Kidney (tissue), 14 donors: ENCODE results near the gene GJB2. TPM values are rescaled to one million over a fixed set of nuclear protein-coding genes. Genes with fewer than 3 reads are reported as not detected.

Experiments
- DNase-seq, 5 donors: peaks; one replicate each; pipeline ENCODE4 v3.0.0-alpha.2; 2013 to 2020
- FAIRE-seq: peaks from 2 replicates; lab custom pipeline; 2012; peaks lifted over from hg19 to GRCh38; lab: Jason Lieb, UNC
- H3K27ac ChIP-seq, 2 donors: one replicate each; pipeline ENCODE4 v1.7.0; 2013; ENCODE audit warnings: low read depth in 2 of 2, low read length in 2 of 2, inconsistent platforms in 1 of 2
- H3K27me3 ChIP-seq: one replicate; pipeline ENCODE4 v1.7.1; 2013; ENCODE audit warnings: low read length, inconsistent platforms; ENCODE audit not compliant: control insufficient read depth, insufficient read depth
- H3K36me3 ChIP-seq, 3 donors: one replicate each; pipeline versions ENCODE4 v1.7.0 to v1.7.1; 2013; ENCODE audit warnings: low read length in 3 of 3, control low read depth in 1 of 3, inconsistent platforms in 1 of 3; ENCODE audit not compliant: insufficient read depth in 3 of 3, control insufficient read depth in 2 of 3
- H3K4me1 ChIP-seq, 3 donors: one replicate each; pipeline versions ENCODE4 v1.7.0 to v1.7.1; 2013; ENCODE audit warnings: low read length in 3 of 3, inconsistent platforms in 1 of 3, low read depth in 1 of 3; ENCODE audit not compliant: control insufficient read depth in 2 of 3, insufficient read depth in 2 of 3
- H3K4me3 ChIP-seq, 3 donors: one replicate each; pipeline versions ENCODE4 v1.7.0 to v1.8.1; 2013; ENCODE audit warnings: low read length in 3 of 3, control low read depth in 1 of 3, inconsistent platforms in 1 of 3
- H3K9ac ChIP-seq, 3 donors: one replicate each; pipeline versions ENCODE4 v1.7.0 to v1.7.1; 2013; ENCODE audit warnings: low read length in 3 of 3, control low read depth in 1 of 3, inconsistent platforms in 1 of 3
- H3K9me3 ChIP-seq, 3 donors: one replicate each; pipeline versions ENCODE4 v1.7.0 to v1.7.1; 2013; ENCODE audit warnings: low read length in 3 of 3, control low read depth in 1 of 3, inconsistent platforms in 1 of 3; ENCODE audit not compliant: control insufficient read depth in 2 of 3, insufficient read depth in 1 of 3
- CTCF ChIP-seq: IDR thresholded peaks from 3 replicates; pipeline ENCODE4 v1.5.1; 2012; ENCODE audit warnings: mild to moderate bottlenecking, moderate library complexity, borderline replicate concordance; ENCODE audit not compliant: insufficient read depth; ENCODE audit errors: extremely low read depth
- intact Hi-C: fragments of 100-400 bp; cut with DNase I; formaldehyde crosslinking; loops from one replicate; pipeline ENCODE4 v1.11.1; 2022
- polyA plus RNA-seq: library from polyadenylated mRNA; stranded (reverse); fragments of 350-450 nt; fragmentation: Illumina TruSeq; extraction: RNeasy Lipid Tissue Mini Kit (QIAGEN cat#74804); gene quantifications from one replicate; pipeline ENCODE4 v1.2.3, GENCODE V29; 2014; ENCODE audit warnings: low read depth, low replicate concordance; ENCODE audit not compliant: insufficient read depth
- total RNA-seq: library from RNA; stranded (reverse); fragmentation: NEBNext Ultra II Directional; extraction: Animal tissue kit (Norgen Biotek cat#: 25700); gene quantifications from one replicate; pipeline ENCODE4 v1.2.1, GENCODE V29; 2021
- donor health status: control.
- donor health status: control.
- donor health status: control.
- donor health status: control.
- donor health status: control.
- donor health status: DM: yes; HTN: yes; CAD: no.
- donor health status: Normal renal cell carcinoma (clear cell type).

GJB2 gene
- total and polyA plus RNA-seq, 2 donors from 2014 or later: 5.0 to 13.1 TPM

- Histone ChIP-seq H3K36me3 (no peaks in the 10 kb centered on the region), H3K27me3 (peaks cover 3% of the 10 kb centered on the region), H3K9ac (no peak overlapping the region), H3K27ac (no peak overlapping the region), H3K4me3 (no peak overlapping the region), H3K4me1 (peaks cover 0 to 2% (median 0%) of the 10 kb centered on the region in 3 donors), H3K9me3 (no peaks in the 10 kb centered on the region)
- TF ChIP-seq CTCF: peak; percentile 79
- intact Hi-C loops: no loop called here
- DNase-seq (peak in 4 of 5 donors; percentile 62 to 86 (median 75)), FAIRE-seq (peak; percentile 69)
Measured at GRCh38 chr13:20182231-20182846, 10.4 kb downstream of the GJB2 start.

DNA sequence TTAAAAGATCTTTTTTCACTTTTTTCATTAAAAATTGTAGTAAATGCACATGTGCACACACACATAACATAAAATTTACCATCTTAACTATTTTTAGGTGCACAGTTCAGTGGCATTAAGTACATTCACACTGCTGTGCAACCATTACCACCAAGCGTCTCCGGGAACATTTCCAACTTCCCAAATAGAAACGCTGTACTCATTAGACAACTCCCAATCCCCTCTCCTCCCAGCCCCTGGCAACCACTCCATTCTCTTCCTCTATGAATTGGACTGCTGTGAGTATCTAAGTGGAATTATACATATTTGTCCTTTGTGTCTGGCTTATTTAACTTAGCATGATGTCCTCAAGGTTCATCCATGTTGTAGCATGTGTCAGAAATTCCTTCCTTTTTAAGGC is 11.6 kb downstream of the GJB2 start:
- H3K9ac ChIP-seq: no peak overlapping the region
- intact Hi-C loops: no loop called here
- H3K27ac ChIP-seq: no peak overlapping the region
- H3K4me3 ChIP-seq: no peak overlapping the region
- H3K9me3 ChIP-seq: no peaks in the 10 kb centered on the region
- DNase-seq: no peak
- no peak for FAIRE-seq
- TF ChIP-seq CTCF: no peak
- no peaks in the 10 kb centered on the region for H3K36me3 ChIP-seq
- peaks cover 0 to 2% (median 0%) of the 10 kb centered on the region in 3 donors for H3K4me1 ChIP-seq
- H3K27me3 ChIP-seq: peaks cover 3% of the 10 kb centered on the region

DNA sequence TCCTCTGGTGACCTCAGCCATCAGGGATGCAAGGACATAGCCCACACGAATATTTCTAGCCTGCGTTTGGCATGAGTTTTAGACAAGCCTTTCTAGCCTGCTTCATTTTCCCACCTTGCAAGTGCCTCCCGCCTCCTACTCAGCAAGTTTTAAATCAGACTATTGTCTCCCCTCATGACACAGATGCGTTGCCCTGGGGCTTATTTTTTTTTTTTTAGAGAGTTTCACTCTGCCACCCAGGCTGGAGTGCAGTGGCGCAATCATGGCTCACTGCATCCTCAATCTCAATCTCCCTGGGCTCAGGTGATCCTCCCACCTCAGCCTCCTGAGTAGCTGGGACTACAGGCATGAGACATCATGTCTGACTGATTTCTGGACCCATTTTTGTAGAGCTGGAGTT is 14.6 kb downstream of the GJB2 start:
- DNase-seq (no peak), FAIRE-seq (no peak)
- Histone ChIP-seq H3K9me3 (no peaks in the 10 kb centered on the region), H3K9ac (no peak overlapping the region), H3K4me3 (no peak overlapping the region), H3K36me3 (no peaks in the 10 kb centered on the region), H3K4me1 (no peaks in the 10 kb centered on the region), H3K27me3 (peaks cover 3% of the 10 kb centered on the region), H3K27ac (no peak overlapping the region)
- TF ChIP-seq CTCF: no peak
- intact Hi-C loops: no loop called here
